GM18868 (cell line): ENCODE measurements around the gene ITSN2.

Experiments
- ATAC-seq: cut with Tn5 transposase; IDR thresholded peaks from one replicate; pipeline ENCODE4 v1.9.1; 2021; ENCODE audit warnings: mild to moderate bottlenecking, moderate library complexity; ENCODE audit not compliant: unreplicated experiment

ITSN2 gene

DNA sequence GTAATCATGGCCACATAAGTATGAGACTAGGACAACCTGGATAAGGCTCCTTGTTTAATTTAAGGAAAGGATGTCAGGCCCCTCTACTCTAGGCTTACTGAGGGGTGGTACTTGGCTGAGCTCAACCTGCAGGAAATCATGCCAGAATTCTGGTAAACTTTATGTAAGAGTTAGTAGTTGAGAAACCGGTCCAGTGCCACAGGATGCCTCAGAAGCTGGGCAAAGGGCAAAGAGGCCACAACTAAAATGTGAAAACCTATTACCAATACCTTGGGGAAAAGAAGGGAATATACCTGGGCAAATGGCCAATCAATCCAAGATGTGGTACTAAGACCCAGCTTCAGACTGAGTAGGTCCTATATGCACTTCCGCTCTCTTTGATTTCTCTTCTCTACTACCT, 86.7 kb downstream of the ITSN2 start:
- ATAC-seq, result no peak

- ATAC-seq, result no peak
These were observed 87.4 kb downstream of the ITSN2 start for GRCh38 chr2:24272907-24273306.

DNA sequence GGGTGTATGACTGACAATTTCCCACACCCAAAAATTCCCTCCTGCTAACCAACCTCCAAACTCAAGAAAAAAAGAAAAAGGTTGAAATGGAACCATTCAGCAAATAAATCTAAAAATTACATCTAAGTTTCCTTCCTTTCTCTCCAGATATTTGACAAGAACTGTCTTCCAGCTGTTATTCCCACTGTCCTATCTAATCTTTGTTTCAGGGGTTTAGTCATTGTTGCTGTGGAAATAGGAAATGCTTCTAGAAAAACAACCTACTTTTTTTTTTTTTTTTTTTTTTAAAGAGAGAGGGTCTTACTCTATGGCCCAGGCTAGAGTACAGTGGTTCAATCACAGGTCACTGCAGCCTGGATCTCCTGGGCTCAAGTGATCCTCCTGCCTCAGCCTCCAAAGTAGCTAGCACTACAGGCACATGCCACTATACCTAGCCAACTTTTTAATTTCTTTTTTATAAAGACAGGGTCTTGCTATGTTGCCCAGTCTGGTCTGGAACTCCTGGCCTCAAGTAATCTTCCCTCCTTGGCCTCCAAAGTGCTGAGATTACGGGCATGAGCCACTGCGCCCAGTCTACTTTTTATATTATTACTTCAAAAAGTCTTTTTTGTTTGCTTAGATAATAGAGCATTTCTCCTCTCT, 88.1 kb downstream of the ITSN2 start:
- ATAC-seq, result no peak

- no peak for ATAC-seq
These were observed 91.1 kb downstream of the ITSN2 start for GRCh38 chr2:24269265-24269664.

GRCh38 chr2:24265212-24265611, 95.1 kb downstream of the ITSN2 start:
- ATAC-seq, result no peak

GRCh38 chr2:24262421-24262970, 97.8 kb downstream of the ITSN2 start:
- no peak for ATAC-seq

- no peak for ATAC-seq
These were observed 98.9 kb downstream of the ITSN2 start for GRCh38 chr2:24261441-24261840.

GRCh38 chr2:24259316-24259715, 101.0 kb downstream of the ITSN2 start:
- ATAC-seq, result no peak

- no peak for ATAC-seq
These were observed 101.6 kb downstream of the ITSN2 start for GRCh38 chr2:24258718-24259117.

GRCh38 chr2:24253303-24253919, 106.9 kb downstream of the ITSN2 start:
- no peak for ATAC-seq

GRCh38 chr2:24247592-24247991, 112.7 kb downstream of the ITSN2 start:
- ATAC-seq, result no peak

- no peak for ATAC-seq
These were observed 113.2 kb downstream of the ITSN2 start for GRCh38 chr2:24247164-24247563.

GRCh38 chr2:24245986-24246776, 114.2 kb downstream of the ITSN2 start:
- ATAC-seq, result no peak

- ATAC-seq, result no peak
These were observed 118.8 kb downstream of the ITSN2 start for GRCh38 chr2:24241528-24241927.

GRCh38 chr2:24239553-24239952, 120.8 kb downstream of the ITSN2 start:
- ATAC-seq, result no peak

DNA sequence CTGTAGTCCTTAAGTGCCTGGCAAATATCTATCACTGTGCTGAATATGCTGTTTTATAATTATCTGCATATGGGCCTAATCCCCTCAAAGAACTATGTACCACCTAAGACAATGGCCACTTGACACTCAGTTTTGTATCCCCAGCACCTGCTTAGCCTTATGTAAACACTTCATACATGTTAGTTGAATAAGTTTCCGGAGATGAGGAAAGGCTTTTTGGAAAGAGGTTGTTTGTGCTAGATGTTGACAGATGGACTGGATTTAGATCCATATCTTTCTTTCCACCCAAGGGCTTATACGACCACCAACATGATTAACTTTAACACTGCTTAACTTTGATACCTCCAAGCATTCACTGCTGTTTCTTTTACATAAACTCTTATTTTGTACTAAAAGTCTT, 122.2 kb downstream of the ITSN2 start:
- no peak for ATAC-seq

- no peak for ATAC-seq
These were observed 123.0 kb downstream of the ITSN2 start for GRCh38 chr2:24237313-24237712.

- no peak for ATAC-seq
These were observed 127.0 kb downstream of the ITSN2 start for GRCh38 chr2:24233321-24233720.

DNA sequence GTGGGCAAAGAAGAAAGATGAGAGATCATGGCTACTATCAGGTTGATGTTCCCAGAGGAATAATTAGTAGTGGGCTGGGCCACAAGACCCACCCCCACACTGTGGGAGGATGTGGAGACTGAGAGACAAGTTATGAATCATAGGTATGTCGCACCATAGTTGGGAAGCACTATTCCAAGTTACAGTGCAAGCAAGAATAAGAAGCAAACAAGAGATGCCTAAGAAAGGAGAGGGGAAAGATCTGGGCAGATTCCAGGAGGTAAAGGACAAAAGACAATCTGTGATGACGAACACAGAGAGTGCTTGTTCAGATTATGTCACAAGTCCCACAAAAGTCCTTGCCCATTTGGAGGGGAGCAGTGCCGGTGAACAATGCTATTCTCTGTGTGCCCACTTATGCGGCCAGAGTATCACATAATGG, 128.9 kb downstream of the ITSN2 start:
- no peak for ATAC-seq

DNA sequence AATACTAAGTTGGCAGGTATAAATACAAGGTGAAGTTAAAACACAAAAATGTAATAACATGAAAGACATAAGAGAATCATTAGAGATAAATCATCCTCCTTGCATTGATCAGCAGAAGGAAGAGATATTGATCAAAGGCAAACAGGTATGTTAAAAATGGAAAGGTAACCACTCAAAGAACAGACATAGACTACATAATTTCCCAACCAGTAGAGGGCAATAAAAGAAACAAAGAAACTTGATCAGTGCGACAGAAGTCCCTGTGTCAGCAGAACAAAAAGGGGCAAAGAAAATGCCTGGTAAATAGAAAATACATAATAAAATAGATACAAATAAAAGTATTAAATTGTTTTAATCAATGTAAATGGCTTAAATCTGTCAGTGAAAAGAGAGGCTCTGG, 131.9 kb downstream of the ITSN2 start:
- ATAC-seq, result no peak

DNA sequence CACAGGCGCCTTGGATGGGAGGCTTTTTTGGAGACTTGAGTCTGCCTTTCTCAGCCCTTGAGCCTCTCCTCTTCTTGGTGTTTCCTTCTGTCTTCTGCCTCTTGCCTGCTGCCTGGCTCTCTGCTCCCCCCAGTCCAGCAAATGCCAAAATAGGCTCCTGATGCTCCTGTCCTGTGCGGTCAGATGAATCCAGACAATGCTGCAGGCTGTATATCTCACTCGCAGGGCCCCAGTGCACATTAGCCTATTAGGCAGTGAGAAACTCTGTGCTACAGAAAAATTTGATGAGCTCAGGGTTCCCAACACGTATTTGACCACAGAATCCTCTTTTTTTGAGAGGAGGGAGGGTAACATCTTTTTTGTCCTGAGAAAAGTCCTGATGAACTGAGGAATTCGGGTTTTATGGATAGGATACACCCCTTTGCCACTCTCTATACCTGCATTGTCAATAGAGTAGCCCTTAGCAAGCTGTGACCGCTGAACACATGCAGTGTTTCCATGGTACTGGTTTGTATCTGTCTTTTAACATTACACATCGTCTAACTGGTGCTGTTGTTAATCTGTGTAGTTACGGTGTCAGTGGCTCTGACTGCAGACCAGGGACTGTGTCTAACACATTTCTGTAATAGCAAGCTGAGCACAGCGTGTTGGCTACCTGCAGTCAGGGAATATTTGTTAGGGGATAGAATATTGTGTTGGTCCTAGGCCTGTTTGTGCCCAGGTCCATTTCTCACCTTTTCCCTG, 134.7 kb downstream of the ITSN2 start:
- no peak for ATAC-seq
